DMS153 treated with DMSO at 0.1 percent for 48 hours (cell line): ENCODE data around the gene PCDH15.
"Not testable (repeated sequence)": the region's sequence is repeated elsewhere in the genome, so short reads cannot be mapped to it uniquely, and the experiment has no call there.

Source experiments
- DNase-seq: peaks from one replicate; lab custom pipeline; 2025; ENCODE audit not compliant: unreplicated experiment; lab: John Stamatoyannopoulos, UW

The PCDH15 gene

DNA sequence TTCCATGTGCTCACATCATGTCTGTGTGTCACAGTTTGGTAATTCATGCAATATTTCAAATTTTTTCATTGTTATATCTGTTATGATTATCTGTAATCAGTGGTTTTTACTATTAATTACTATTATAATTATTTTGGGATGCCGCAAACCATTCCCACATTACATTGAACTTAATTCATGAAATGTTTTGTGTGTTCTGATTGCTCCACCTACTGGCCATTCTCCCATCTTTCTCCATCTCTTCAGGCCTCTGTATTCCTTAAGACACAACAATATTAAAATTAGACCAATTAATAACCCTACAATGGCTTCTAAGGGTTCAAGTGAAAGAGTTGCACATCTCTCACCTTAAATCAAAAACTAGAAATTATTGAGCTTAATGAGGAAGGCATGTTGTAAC lies 398.5 kb downstream of the PCDH15 start:
- DNase-seq, result peak; percentile 5

DNA sequence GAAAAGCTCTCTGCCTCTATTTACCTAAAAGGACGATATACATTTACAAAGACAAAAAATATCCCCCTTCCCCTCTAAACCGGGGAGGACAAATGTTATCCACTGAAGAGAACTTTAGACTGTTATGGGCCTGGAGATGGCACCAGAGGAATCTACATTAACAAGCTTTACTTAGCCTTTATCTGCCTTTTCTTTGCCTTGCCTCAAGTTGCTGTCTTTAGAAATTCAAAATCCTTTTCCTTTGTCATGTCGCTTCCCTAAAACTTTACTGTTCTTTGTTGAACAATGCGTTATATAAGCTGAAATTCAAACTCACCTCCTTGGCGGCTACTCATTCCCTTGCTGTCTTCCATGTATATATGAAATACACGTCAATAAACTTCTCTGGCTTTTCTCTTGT lies 405.0 kb downstream of the PCDH15 start:
- no peak for DNase-seq

- not testable (repeated sequence) for DNase-seq
Measured at GRCh38 chr10:54394598-54394997, 406.4 kb downstream of the PCDH15 start.

GRCh38 chr10:54372179-54372578 lies 428.9 kb downstream of the PCDH15 start:
- no peak for DNase-seq

DNA sequence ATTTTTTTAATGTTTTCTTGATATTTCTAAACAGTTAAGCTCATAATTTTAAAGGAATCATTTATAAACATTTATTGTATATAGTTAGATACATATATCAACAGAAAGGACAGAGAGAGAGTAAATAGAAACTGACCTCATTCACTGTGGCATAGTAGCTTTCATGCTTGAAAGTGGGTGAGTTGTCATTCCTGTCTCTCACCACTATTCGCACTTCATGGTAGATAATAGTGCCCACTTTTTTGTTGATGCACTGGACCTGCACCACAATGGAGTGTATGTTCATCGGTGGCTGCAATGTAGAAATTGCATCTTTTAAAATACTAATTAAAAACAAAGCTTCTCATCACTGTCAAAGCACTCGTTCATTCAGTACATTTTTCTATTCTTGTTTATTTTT lies 432.0 kb downstream of the PCDH15 start:
- no peak for DNase-seq

GRCh38 chr10:54363390-54363789 lies 437.6 kb downstream of the PCDH15 start:
- DNase-seq, result no peak

DNA sequence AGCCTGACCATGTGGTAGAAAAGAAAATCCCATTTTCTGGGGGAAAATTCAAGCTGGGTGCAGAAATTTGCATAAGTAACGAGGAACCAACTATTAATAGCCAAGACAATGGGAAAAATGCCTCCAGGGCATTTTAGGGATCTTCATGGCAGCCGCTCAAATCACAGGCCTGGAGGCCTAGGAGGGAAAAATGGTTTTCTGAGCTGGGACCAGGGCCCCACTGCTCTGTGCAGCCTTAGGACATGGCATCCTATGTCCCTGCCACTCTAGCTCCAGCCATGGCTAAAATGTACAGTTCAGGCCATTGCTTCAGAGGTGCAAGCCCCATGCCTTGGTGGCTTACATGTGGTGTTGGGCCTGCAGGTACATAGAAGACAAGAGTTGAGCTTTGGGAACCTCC lies 459.0 kb downstream of the PCDH15 start:
- no peak for DNase-seq

GRCh38 chr10:54335296-54335695 lies 465.7 kb downstream of the PCDH15 start:
- no peak for DNase-seq

GRCh38 chr10:54319341-54319740 lies 481.7 kb downstream of the PCDH15 start:
- DNase-seq, result no peak

DNA sequence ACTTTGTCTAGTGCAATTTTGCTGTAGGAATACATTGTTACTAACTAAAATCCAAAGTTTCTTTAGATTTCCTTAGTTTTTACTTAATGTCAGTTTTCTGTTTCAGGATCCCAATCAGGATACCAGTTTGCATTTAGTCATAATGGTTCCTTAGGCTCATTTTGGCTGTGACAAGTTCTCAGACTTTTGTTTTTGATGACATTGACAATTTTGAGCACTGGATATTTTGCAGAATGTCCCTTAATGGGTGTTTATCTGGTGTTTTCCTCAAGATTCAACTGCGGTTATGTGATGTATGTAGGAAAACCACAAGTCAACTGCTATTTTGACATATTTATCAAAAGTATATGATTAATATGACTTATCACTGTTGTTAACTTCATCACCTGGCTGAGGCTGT lies 482.6 kb downstream of the PCDH15 start:
- DNase-seq, result no peak

DNA sequence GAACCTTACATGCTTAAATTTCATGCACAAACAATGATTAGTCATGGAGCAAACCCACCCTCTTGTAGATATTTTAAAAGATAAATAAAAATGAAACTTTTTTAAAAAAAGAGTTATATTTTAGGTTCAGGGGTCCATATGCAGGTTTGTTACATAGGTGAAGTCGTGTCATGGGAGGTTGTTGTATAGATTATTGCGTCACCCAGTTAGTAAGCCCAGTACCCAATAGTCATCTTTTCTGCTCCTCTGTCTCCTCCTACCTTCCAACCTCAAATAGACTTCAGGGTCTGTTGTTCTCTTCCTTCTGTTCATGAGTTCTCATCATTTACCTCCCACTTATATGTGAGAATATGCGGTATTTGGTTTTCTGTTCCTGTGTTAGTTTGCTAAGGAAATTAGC lies 486.6 kb downstream of the PCDH15 start:
- DNase-seq, result no peak

DNA sequence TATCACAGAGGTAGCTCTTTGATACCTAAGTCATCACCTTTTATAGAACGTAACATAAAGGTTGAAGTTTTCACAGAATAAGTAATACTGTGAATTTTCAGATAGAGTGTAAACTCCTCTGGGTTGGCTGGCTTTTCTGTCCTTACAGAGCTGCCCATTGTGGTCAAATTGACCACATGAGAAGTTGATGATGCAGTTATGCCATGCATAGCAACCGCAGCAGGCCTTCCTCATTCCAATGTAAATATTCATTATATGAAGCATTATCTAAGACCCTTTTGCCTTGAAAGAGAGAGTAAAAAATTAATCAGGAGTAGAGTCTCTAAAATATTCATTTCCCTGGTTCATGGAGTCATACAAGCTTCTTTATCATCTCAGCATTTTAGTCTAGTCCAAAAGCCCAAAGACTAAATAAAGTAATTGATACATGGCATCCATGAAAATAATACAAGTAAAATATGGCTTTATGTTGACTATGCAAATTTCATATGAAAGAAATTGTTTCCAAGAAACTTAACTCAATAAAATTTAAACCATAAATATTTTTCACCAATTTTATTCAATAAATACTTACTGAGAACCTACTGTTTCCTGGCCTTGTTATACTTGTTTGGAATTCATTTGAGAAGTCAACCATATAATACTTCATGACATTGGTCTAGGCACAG lies 516.4 kb downstream of the PCDH15 start:
- DNase-seq, result no peak

GRCh38 chr10:54282012-54282411 lies 519.0 kb downstream of the PCDH15 start:
- DNase-seq, result no peak

GRCh38 chr10:54266395-54266794 lies 534.6 kb downstream of the PCDH15 start:
- no peak for DNase-seq

GRCh38 chr10:54262726-54263125 lies 538.3 kb downstream of the PCDH15 start:
- DNase-seq, result no peak

- no peak for DNase-seq
Measured at GRCh38 chr10:54259104-54259503, 541.9 kb downstream of the PCDH15 start.

DNA sequence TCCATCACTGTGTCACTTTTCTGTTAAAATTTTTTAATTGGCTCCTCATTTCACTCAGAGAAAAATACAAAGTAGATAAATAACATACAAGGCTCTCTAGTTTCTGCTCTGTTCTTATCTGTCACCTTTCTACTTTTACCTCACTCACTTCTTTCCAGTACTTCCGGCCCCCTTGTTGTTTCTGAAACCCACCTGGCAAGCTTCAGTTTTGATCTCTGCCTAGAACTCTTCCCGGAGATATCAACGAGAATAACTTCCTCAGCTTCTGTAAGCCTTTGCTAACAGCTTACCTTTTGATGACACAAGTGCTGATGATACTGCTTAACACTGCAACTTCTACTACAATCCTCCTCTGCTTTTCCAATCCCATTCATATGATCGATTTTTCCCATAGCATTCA lies 566.2 kb downstream of the PCDH15 start:
- DNase-seq, result no peak

DNA sequence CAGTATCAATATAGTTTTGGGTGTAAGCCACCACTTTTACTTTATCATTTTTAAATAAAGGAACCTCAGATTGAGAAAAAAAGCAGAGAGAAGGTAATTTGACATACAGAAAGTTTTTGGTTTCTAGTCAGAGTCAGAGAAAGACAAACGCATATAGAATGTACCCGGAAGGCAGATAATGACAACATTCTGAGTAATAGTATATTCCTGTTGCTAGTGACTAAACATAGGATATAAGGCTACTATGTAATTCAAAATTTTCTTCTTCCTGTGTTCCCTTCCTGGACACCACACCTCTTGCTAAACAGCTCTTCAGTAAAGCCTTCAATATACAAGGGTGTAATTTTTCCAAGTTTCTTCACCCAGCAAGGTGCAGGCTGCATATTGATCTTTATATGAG lies 597.6 kb downstream of the PCDH15 start:
- DNase-seq, result no peak

GRCh38 chr10:54198051-54198450 lies 603.0 kb downstream of the PCDH15 start:
- DNase-seq, result no peak

DNA sequence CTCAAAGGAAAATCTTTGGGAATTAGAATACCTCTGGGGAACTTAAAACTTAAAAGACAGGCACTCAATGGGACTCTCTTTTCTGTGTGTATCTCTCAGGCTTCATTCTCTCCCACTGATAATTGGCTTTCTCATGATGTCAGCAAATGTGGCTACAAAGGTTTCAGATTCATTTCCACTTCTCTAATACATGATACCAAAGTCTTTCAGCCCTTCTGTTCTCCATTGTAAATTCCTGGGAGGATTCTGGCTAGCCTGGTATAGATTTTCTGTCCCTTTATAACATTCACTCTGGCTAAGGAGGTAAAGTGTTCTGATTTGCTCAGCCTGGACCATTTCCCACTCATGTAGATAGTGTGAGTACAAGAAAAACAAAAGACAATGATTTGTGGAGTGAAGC lies 606.2 kb downstream of the PCDH15 start:
- DNase-seq, result no peak

- no peak for DNase-seq
Measured at GRCh38 chr10:54159924-54160323, 641.1 kb downstream of the PCDH15 start.

DNA sequence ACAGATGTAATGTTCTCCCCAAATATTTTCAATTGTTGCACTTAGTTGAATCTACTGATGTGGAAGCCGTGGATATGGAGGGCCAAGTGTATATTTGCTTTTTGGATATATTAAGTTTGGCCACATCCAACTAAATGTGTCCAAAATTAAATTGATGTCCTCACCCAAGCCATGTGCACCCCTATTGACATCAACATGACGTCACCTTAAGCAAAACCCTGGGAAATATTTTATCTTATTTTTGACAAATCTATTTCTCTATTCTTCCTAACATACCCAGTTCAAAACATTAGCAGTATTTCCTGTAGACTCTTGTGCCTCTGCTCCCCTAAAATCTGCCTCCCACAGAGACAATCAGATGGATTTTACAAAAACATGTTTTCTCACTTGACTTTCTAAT lies 652.5 kb downstream of the PCDH15 start:
- DNase-seq, result no peak

GRCh38 chr10:54139819-54140428 lies 661.1 kb downstream of the PCDH15 start:
- DNase-seq, result no peak
